NCI-H446 (cell line): Measurements from ENCODE around the gene AXIN2.
"Not testable (repeated sequence)": the region's sequence is repeated elsewhere in the genome, so short reads cannot be mapped to it uniquely, and the experiment has no call there.

Source experiments
- DNase-seq, 2 experiments: peaks; one replicate each; lab custom pipeline; 2025; lab: John Stamatoyannopoulos, UW

Gene AXIN2

GRCh38 chr17:65522751-65523404 is 38.6 kb downstream of the AXIN2 start:
- DNase-seq, result no peak

- no peak for DNase-seq
Observed at GRCh38 chr17:65519462-65519861, 42.0 kb downstream of the AXIN2 start.

- DNase-seq, result no peak
Observed at GRCh38 chr17:65518256-65518655, 43.2 kb downstream of the AXIN2 start.

- peak in 1 of 2 experiments; percentile 12 for DNase-seq
Observed at GRCh38 chr17:65515959-65516948, 45.2 kb downstream of the AXIN2 start.

- DNase-seq, result no peak
Observed at GRCh38 chr17:65515512-65515911, 45.9 kb downstream of the AXIN2 start.

- DNase-seq, result peak in 1 of 2 experiments; percentile 28
Observed at GRCh38 chr17:65514541-65514940, 46.9 kb downstream of the AXIN2 start.

- no peak for DNase-seq
Observed at GRCh38 chr17:65514082-65514481, 47.4 kb downstream of the AXIN2 start.

- DNase-seq, result no peak
Observed at GRCh38 chr17:65511316-65511715, 50.1 kb downstream of the AXIN2 start.

- no peak for DNase-seq
Observed at GRCh38 chr17:65509032-65509431, 52.4 kb downstream of the AXIN2 start.

GRCh38 chr17:65504673-65505072 is 56.8 kb downstream of the AXIN2 start:
- not testable (repeated sequence) for DNase-seq

- peak in 1 of 2 experiments; percentile 44 for DNase-seq
Observed at GRCh38 chr17:65504141-65504540, 57.3 kb downstream of the AXIN2 start.

GRCh38 chr17:65503557-65503956 is 57.9 kb downstream of the AXIN2 start:
- no peak for DNase-seq

- no peak for DNase-seq
Observed at GRCh38 chr17:65498816-65499215, 62.6 kb downstream of the AXIN2 start.

GRCh38 chr17:65496801-65497200 is 64.6 kb downstream of the AXIN2 start:
- no peak for DNase-seq

GRCh38 chr17:65495122-65496055 is 66.1 kb downstream of the AXIN2 start:
- no peak for DNase-seq

- no peak for DNase-seq
Observed at GRCh38 chr17:65489413-65490155, 71.9 kb downstream of the AXIN2 start.

GRCh38 chr17:65488665-65489064 is 72.8 kb downstream of the AXIN2 start:
- DNase-seq, result no peak

GRCh38 chr17:65487990-65488389 is 73.5 kb downstream of the AXIN2 start:
- no peak for DNase-seq

- DNase-seq, result no peak
Observed at GRCh38 chr17:65487161-65487560, 74.3 kb downstream of the AXIN2 start.

- DNase-seq, result peak; percentile 16 to 69
Observed at GRCh38 chr17:65485388-65486299, 75.8 kb downstream of the AXIN2 start.
